CD8-positive, alpha-beta memory T cell (primary cell): ENCODE results near the gene TPGS1. TPM values are rescaled to one million over a fixed set of nuclear protein-coding genes. Genes with fewer than 3 reads are reported as not detected.

Experiments
- CTCF ChIA-PET: fragments of 350-600 bp; sonication (Branson Sonifier 250); formaldehyde crosslinking; loops from one replicate; lab custom pipeline; 2021; ENCODE audit warnings: antibody characterized with exemption; lab: Charles Lee
- POLR2A ChIA-PET: fragments of 350-600 bp; sonication (Branson Sonifier 250); formaldehyde crosslinking; loops from one replicate; lab custom pipeline; 2021; ENCODE audit warnings: antibody characterized with exemption; lab: Charles Lee
- DNase-seq, 5 donors: peaks; one replicate each; pipeline versions ENCODE4 v3.0.0 to v3.0.0-alpha.2; 2020 to 2022; ENCODE audit warnings: mixed read lengths in 1 of 5
- H3K27ac ChIP-seq: one replicate; pipeline ENCODE4 v1.7.0; 2013; ENCODE audit warnings: low read depth, mild to moderate bottlenecking, low read length, moderate library complexity
- H3K27me3 ChIP-seq: 2 replicates; pipeline ENCODE4 v1.7.0; 2013; ENCODE audit warnings: low read length, mild to moderate bottlenecking; ENCODE audit not compliant: insufficient read depth, poor library complexity, severe bottlenecking
- H3K36me3 ChIP-seq: 2 replicates; pipeline ENCODE4 v1.7.0; 2013; ENCODE audit warnings: mild to moderate bottlenecking, low read length, moderate library complexity; ENCODE audit not compliant: insufficient read depth
- H3K4me1 ChIP-seq: 2 replicates; pipeline ENCODE4 v1.7.0; 2013; ENCODE audit warnings: mild to moderate bottlenecking, low read length, moderate library complexity; ENCODE audit not compliant: insufficient read depth
- H3K4me3 ChIP-seq: 2 replicates; pipeline ENCODE4 v1.7.0; 2013; ENCODE audit warnings: mild to moderate bottlenecking, low read length
- H3K9me3 ChIP-seq: 2 replicates; pipeline ENCODE4 v1.7.0; 2013; ENCODE audit warnings: mild to moderate bottlenecking, low read length
- H3K27ac Mint-ChIP-seq, 8 donors: one replicate each; pipeline ENCODE4 v1.8.0; 2020 to 2021; ENCODE audit warnings: mixed read lengths in 8 of 8, mild to moderate bottlenecking in 6 of 8, inconsistent platforms in 3 of 8, moderate library complexity in 3 of 8
- H3K27me3 Mint-ChIP-seq, 2 donors: one replicate each; pipeline ENCODE4 v1.8.0; 2020 to 2021; ENCODE audit warnings: mixed read lengths in 2 of 2, mild to moderate bottlenecking in 1 of 2, moderate library complexity in 1 of 2
- H3K36me3 Mint-ChIP-seq, 3 donors: one replicate each; pipeline ENCODE4 v1.8.0; 2020 to 2021; ENCODE audit warnings: mixed read lengths in 3 of 3, inconsistent platforms in 1 of 3, mild to moderate bottlenecking in 1 of 3
- H3K4me1 Mint-ChIP-seq, 3 donors: one replicate each; pipeline ENCODE4 v1.8.0; 2020 to 2021; ENCODE audit warnings: mixed read lengths in 3 of 3, inconsistent platforms in 1 of 3, mild to moderate bottlenecking in 1 of 3
- H3K4me3 Mint-ChIP-seq, 7 donors: one replicate each; pipeline ENCODE4 v1.8.0; 2020 to 2021; ENCODE audit warnings: mixed read lengths in 7 of 7, mild to moderate bottlenecking in 6 of 7, moderate library complexity in 4 of 7, inconsistent platforms in 2 of 7
- H3K9me3 Mint-ChIP-seq, 5 donors: one replicate each; pipeline ENCODE4 v1.8.0; 2020 to 2022; ENCODE audit warnings: mixed read lengths in 5 of 5, mild to moderate bottlenecking in 3 of 5, moderate library complexity in 2 of 5, inconsistent platforms in 1 of 5
- polyA plus RNA-seq: library from polyadenylated mRNA; unstranded; fragments of 300-500 nt; fragmentation: Illumina TruSeq; gene quantifications from one replicate; pipeline ENCODE4 v1.2.3, GENCODE V29; 2021
- total RNA-seq, 2 experiments: library from RNA; stranded (reverse); gene quantifications; one replicate each; pipeline ENCODE4 v1.2.3, GENCODE V29; 2021

TPGS1 gene
- total and polyA plus RNA-seq, 3 experiments from 2014 or later: 18.6 to 50.3 (median 20.0) TPM

DNA sequence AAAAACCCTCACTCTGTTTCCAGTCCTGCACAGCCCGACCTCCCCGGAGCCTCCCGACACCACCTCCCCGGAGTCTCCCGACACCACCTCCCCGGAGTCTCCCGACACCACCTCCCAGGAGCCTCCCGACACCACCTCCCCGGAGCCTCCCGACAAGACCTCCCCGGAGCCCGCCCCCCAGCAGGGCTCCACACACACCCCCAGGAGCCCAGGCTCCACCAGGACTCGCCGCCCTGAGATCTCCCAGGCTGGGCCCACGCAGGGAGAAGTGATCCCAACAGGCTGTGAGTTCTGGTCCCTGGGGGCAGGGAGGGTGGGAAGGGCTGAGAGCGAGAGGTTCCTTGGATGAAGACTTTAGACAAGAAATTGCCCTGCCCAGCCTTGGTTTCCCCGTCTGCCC lies 5.7 kb upstream of the TPGS1 start:
- Mint-ChIP-seq H3K9me3 (no peaks in the 10 kb centered on the region), H3K27ac (no peak overlapping the region), H3K27me3 (peaks cover 6 to 11% of the 10 kb centered on the region in 2 donors), H3K4me1 (peaks cover 9 to 19% (median 10%) of the 10 kb centered on the region in 3 donors), H3K36me3 (no peaks in the 10 kb centered on the region), H3K4me3 (no peak overlapping the region)
- H3K27ac ChIP-seq: no peak overlapping the region
- ChIA-PET CTCF (no interaction called here), POLR2A (no interaction called here)
- H3K4me3 ChIP-seq: no peak overlapping the region
- H3K27me3 ChIP-seq: peaks cover 10% of the 10 kb centered on the region
- DNase-seq: no peak
- no peaks in the 10 kb centered on the region for H3K36me3 ChIP-seq
- H3K9me3 ChIP-seq: no peaks in the 10 kb centered on the region
- peaks cover 10% of the 10 kb centered on the region for H3K4me1 ChIP-seq

DNA sequence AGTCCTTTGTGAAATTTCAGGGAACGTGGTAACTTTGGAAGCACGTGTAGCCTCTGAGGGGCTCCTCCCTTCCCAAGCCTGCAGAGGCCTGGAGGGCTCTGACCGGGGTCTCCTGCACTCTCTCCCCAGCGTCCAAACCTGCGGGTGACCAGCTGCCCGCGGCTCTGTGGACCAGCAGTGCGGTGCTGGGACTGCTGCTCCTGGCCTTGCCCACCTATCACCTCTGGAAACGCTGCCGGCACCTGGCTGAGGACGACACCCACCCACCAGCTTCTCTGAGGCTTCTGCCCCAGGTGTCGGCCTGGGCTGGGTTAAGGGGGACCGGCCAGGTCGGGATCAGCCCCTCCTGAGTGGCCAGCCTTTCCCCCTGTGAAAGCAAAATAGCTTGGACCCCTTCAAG lies 2.7 kb upstream of the TPGS1 start:
- Mint-ChIP-seq H3K27ac (no peak overlapping the region), H3K4me3 (no peak overlapping the region), H3K9me3 (no peaks in the 10 kb centered on the region), H3K36me3 (peaks cover 0 to 7% (median 0%) of the 10 kb centered on the region in 3 donors), H3K27me3 (peaks cover 0 to under 1% of the 10 kb centered on the region in 2 donors), H3K4me1 (peaks cover 21 to 29% (median 26%) of the 10 kb centered on the region in 3 donors)
- peaks cover 29% of the 10 kb centered on the region for H3K4me1 ChIP-seq
- H3K9me3 ChIP-seq: no peaks in the 10 kb centered on the region
- ChIA-PET CTCF (interaction anchor here (1.0 to 2.4 kb wide), 3 partner anchors 14 to 80 kb away, joined by 3 to 8 read pairs (median 4); no protein-coding TSS in a partner anchor), POLR2A (no interaction called here)
- DNase-seq: no peak
- H3K36me3 ChIP-seq: no peaks in the 10 kb centered on the region
- H3K27me3 ChIP-seq: no peaks in the 10 kb centered on the region
- no peak overlapping the region for H3K4me3 ChIP-seq
- H3K27ac ChIP-seq: no peak overlapping the region

DNA sequence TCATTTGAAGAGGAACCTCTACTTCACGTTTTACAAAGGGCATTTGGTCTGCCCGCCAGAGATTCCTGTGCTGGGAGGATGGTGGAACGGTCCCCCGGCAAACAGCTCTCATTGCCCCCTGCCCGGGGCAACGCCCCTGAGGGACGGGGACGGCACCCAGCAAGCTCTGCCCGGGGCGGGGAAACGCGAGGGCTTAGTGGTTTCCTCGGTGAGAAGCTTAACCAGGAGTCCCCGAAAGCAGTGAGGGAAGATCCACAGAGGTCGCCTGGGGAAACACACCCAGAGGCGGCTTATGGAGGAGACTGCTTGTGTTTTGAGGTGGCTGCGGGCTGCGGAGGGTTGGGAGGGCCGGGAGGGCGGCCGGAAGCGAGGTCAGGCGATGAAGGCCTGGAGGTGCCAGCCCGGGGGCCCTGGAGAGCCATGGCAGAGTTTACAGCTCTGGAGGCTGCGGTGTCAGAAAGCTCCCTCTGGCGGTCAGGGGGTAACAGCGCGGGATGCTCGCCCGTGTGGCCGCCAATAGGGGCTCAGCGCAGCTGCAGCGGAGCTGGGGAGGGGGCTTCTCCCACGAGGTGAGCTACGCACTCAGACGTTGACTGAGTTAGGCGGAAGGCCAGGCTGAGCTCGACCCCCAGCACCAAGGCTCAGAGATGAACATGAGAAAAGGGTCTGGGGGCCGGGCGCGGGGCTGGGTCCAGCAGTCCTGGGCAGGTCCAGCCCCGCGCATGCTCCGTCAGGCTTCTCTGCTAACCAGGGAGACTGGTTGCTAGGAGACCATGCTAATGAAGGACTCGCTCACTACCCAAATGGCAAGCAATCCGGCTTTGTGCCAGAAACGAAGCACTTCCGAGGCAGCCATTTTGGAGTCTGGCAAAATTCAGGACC lies 652 bp upstream of the TPGS1 start:
- ChIA-PET CTCF (interaction anchor here (0.6 to 2.1 kb wide), 15 partner anchors 8 to 211 kb away, joined by 3 to 25 read pairs (median 4); partner anchors contain the start of gene CDC34), POLR2A (interaction anchor here (0.7 to 2.2 kb wide), 8 partner anchors 9 to 433 kb away, joined by 3 to 26 read pairs (median 4); partner anchors contain the start of genes BSG and GZMM)
- no peaks in the 10 kb centered on the region for H3K27me3 ChIP-seq
- no peaks in the 10 kb centered on the region for H3K36me3 ChIP-seq
- Mint-ChIP-seq H3K27me3 (no peaks in the 10 kb centered on the region), H3K9me3 (no peaks in the 10 kb centered on the region), H3K4me3 (peak overlapping the region; percentile 88 to 99 (median 93)), H3K27ac (peak overlapping the region; percentile 91 to 100 (median 100)), H3K36me3 (peaks cover 0 to 9% (median 2%) of the 10 kb centered on the region in 3 donors), H3K4me1 (peaks cover 32 to 45% (median 40%) of the 10 kb centered on the region in 3 donors)
- peaks cover 45% of the 10 kb centered on the region for H3K4me1 ChIP-seq
- H3K4me3 ChIP-seq: peak overlapping the region; percentile 96
- peak overlapping the region; percentile 85 for H3K27ac ChIP-seq
- DNase-seq: peak; percentile 90 to 98 (median 97)
- H3K9me3 ChIP-seq: no peaks in the 10 kb centered on the region

DNA sequence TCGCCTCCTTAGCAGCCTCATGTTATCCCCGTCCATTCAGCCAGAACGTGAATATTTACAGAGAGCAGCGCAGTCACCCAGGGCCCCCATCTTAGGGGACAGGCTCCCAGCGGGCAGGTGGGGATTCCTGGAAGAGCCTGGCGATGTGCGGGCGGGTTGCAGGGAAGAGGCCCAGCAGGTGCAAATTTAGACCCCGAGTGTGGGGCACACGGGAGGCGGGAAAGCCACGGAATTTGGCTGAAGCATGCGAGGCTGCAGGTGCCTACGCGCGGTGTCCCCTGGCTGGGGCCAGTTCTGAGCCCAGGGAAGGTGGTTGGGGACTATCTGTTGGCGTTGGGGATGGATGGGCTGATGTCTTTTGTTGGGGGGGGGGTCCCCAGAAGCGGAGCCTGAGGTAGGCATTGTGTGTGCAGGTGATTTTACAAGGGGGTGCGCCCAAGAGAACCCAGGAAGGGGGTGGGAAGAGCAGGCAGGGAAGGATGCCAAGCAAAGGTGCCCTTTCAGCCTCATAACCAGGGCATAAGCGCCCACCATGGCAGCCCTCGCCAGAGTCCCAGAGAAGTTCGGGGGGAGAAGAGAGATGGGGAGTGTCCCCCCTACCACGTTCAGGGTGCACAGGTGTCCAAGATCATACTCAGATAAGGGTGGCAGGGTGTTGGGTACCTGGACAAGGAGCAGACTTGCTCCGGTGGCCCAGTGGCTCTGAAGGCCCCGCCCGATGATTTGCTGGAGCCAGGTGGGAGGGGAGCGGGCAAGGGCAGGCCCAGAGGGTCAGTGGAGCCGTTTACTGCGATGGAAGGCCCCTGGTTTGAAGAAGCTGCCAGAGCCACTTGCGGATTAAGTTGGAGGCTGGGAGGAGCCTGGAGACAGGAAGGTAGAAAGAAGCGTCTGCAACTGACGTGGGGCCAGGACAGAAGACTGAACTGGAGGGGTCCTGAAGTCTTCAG lies 1.2 kb downstream of the TPGS1 start:
- ChIA-PET CTCF (no interaction called here), POLR2A (interaction anchor here (2.2 kb wide), 1 partner anchor 20 kb away, joined by 26 read pairs; no protein-coding TSS in a partner anchor)
- no peaks in the 10 kb centered on the region for H3K9me3 Mint-ChIP-seq
- H3K4me1 Mint-ChIP-seq: peaks cover 33 to 57% (median 48%) of the 10 kb centered on the region in 3 donors
- peak overlapping the region in 7 of 8 donors; percentile 80 to 94 (median 91) for H3K27ac Mint-ChIP-seq
- no peak for DNase-seq
- Histone ChIP-seq H3K27ac (peak overlapping the region; percentile 85), H3K4me3 (peak overlapping the region; percentile 96), H3K36me3 (no peaks in the 10 kb centered on the region), H3K4me1 (peaks cover 57% of the 10 kb centered on the region), H3K27me3 (no peaks in the 10 kb centered on the region), H3K9me3 (no peaks in the 10 kb centered on the region)
- peaks cover 0 to 1% of the 10 kb centered on the region in 2 donors for H3K27me3 Mint-ChIP-seq
- peaks cover 0 to 9% (median 2%) of the 10 kb centered on the region in 3 donors for H3K36me3 Mint-ChIP-seq
- H3K4me3 Mint-ChIP-seq: peak overlapping the region; percentile 88 to 99 (median 93)

DNA sequence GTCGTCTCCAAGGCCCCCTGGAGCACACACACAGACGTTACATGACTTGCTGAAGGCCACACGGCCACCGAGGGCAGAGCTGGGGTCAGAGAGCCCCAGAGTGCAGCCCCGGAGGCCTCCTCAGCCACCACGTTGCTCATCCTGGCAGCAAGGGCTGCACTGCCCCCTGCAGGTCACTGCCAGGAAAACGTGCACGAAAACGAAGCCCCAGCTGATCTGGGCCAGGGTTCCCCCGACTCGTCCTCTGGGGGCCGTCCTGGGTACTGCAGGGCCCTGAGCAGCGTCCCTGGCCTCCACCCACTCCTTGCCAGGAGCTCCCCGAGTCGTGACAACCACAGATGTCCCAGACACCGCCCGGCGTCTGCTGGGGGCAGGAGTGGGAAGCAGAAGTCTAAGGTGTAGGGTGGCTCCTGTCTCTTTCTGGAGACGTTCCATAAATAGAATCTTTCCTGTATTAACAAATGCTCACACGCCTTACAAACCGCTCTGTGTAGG lies 3.4 kb downstream of the TPGS1 start:
- ChIA-PET CTCF (interaction anchor here (0.5 to 4.7 kb wide), 28 partner anchors 8 to 767 kb away, joined by 3 to 55 read pairs (median 4); partner anchors contain the start of genes BSG, CDC34, GZMM and MADCAM1), POLR2A (interaction anchor here (0.6 to 2.6 kb wide), 7 partner anchors 11 to 758 kb away, joined by 3 to 18 read pairs (median 4); partner anchors contain the start of genes CDC34 and CIRBP)
- Histone ChIP-seq H3K36me3 (no peaks in the 10 kb centered on the region), H3K4me3 (peak overlapping the region; percentile 84), H3K9me3 (no peaks in the 10 kb centered on the region), H3K4me1 (peaks cover 55% of the 10 kb centered on the region), H3K27ac (peak overlapping the region; percentile 97), H3K27me3 (no peaks in the 10 kb centered on the region)
- peaks cover 36 to 61% (median 55%) of the 10 kb centered on the region in 3 donors for H3K4me1 Mint-ChIP-seq
- H3K27me3 Mint-ChIP-seq: peaks cover 0 to 1% of the 10 kb centered on the region in 2 donors
- peak overlapping the region; percentile 83 to 95 (median 90) for H3K4me3 Mint-ChIP-seq
- DNase-seq: peak; percentile 87 to 95 (median 90)
- peak overlapping the region; percentile 95 to 100 (median 100) for H3K27ac Mint-ChIP-seq
- H3K9me3 Mint-ChIP-seq: no peaks in the 10 kb centered on the region
- peaks cover 0 to 14% (median 7%) of the 10 kb centered on the region in 3 donors for H3K36me3 Mint-ChIP-seq

DNA sequence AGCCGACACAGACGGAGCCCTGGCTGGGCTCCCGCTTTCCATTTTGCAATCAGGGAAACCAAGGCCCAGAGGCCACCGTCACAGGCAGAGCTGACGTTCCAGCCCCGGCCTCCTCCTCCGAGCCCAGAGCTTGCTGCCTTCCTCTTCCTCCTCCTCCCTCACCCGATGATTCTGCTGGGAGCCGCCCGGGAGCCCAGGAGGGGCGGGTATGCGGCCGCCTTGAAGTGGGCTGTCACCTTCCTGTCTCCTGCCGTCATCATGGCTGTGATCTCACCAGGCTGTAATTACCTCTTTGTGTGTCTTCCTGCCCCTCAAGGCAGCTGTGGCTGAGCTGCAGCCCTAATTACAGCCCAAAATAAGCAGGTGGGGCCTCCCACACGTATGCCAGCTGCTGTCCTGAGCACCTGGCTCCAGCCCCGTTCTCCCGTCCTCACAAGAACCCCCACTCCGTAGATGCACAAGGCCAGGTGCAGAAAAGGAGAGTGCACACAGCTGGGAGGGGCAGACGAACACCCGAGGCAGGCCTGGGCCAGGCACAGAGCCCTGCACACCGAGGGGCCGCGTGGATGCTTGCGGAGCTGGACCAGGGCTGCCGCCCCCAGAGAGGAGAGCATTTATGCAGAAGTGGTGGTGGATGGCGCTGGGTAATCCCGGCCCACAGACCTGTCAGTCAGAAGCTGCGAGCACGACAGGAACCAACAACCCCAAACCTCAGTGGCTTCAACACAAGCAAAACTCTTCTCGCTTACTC lies 4.0 kb downstream of the TPGS1 start:
- Histone ChIP-seq H3K36me3 (no peaks in the 10 kb centered on the region), H3K4me1 (peaks cover 49% of the 10 kb centered on the region), H3K27me3 (no peaks in the 10 kb centered on the region), H3K27ac (peak overlapping the region; percentile 97), H3K4me3 (peak overlapping the region; percentile 84), H3K9me3 (no peaks in the 10 kb centered on the region)
- Mint-ChIP-seq H3K4me3 (peak overlapping the region; percentile 83 to 95 (median 90)), H3K4me1 (peaks cover 35 to 59% (median 52%) of the 10 kb centered on the region in 3 donors), H3K27ac (peak overlapping the region; percentile 95 to 100 (median 100)), H3K36me3 (peaks cover 0 to 14% (median 7%) of the 10 kb centered on the region in 3 donors), H3K27me3 (peaks cover 0 to 1% of the 10 kb centered on the region in 2 donors), H3K9me3 (no peaks in the 10 kb centered on the region)
- ChIA-PET CTCF (interaction anchor here (0.5 to 4.7 kb wide), 30 partner anchors 8 to 766 kb away, joined by 3 to 55 read pairs (median 4); partner anchors contain the start of genes BSG, CDC34, GZMM and MADCAM1), POLR2A (interaction anchor here (0.8 to 2.6 kb wide), 6 partner anchors 10 to 758 kb away, joined by 3 to 18 read pairs (median 5); partner anchors contain the start of genes CDC34 and CIRBP)
- peak; percentile 87 to 97 (median 95) for DNase-seq
